Breast epithelium (tissue), 4 donors: ENCODE measurements around the gene CFD. TPM values are rescaled to one million over a fixed set of nuclear protein-coding genes. Genes with fewer than 3 reads are reported as not detected.
A peak's percentile ranks its signal among the peaks of the same experiment; 100 is the strongest.

ENCODE experiments used
- DNase-seq, 2 donors: peaks; one replicate each; pipeline ENCODE4 v3.0.0-alpha.2; 2019; ENCODE audit warnings: low spot score in 2 of 2
- H3K27ac ChIP-seq, 2 donors: fragments of 200-600 bp; sonication (generic) in 1 of 2; one replicate each; pipeline ENCODE4 v1.5.1; 2016 to 2019; ENCODE audit warnings: mild to moderate bottlenecking in 1 of 2
- H3K27me3 ChIP-seq, 2 donors: fragments of 200-600 bp; sonication (generic) in 1 of 2; one replicate each; pipeline versions ENCODE4 v1.5.1 to v1.6.0; 2017 to 2019; ENCODE audit warnings: control low read depth in 1 of 2, mild to moderate bottlenecking in 1 of 2
- H3K36me3 ChIP-seq: fragments of 200-600 bp; one replicate; pipeline ENCODE4 v1.5.1; 2019
- H3K4me1 ChIP-seq, 2 donors: fragments of 200-600 bp; sonication (generic); one replicate each; pipeline ENCODE4 v1.5.1; 2016 to 2019; ENCODE audit warnings: control low read depth in 1 of 2
- H3K4me3 ChIP-seq, 3 donors: fragments of 200-600 bp; sonication (generic); 1 replicate in 2 of 3; 2 replicates in 1 of 3; pipeline ENCODE4 v1.5.1; 2016 to 2019; ENCODE audit warnings: mild to moderate bottlenecking in 3 of 3, moderate library complexity in 2 of 3
- H3K9me3 ChIP-seq, 2 donors: fragments of 200-600 bp; sonication (generic) in 1 of 2; one replicate each; pipeline ENCODE4 v1.5.1; 2016 to 2019; ENCODE audit warnings: control low read depth in 1 of 2
- CTCF ChIP-seq, 3 donors: fragments of 450-650 bp; IDR thresholded peaks; one replicate each; pipeline ENCODE4 v1.5.1; 2016 to 2017; ENCODE audit warnings: antibody characterized with exemption in 3 of 3, mild to moderate bottlenecking in 3 of 3, moderate library complexity in 3 of 3
- POLR2A ChIP-seq: fragments of 450-650 bp; IDR thresholded peaks from one replicate; pipeline ENCODE4 v1.6.1; 2016; ENCODE audit warnings: antibody characterized with exemption, mild to moderate bottlenecking, moderate library complexity
- POLR2AphosphoS5 ChIP-seq, 3 donors: sonication (generic); formaldehyde crosslinking; IDR thresholded peaks; one replicate each; pipeline ENCODE4 v1.6.1; 2017; ENCODE audit warnings: antibody characterized with exemption in 3 of 3
- intact Hi-C: fragments of 100-400 bp; cut with DNase I; formaldehyde crosslinking; loops from one replicate; pipeline ENCODE4 v1.15.1; 2023; ENCODE audit warnings: low total_unique reads
- total RNA-seq, 3 donors: library from RNA; depleted of rRNA; stranded (reverse); fragments of >200 nt; gene quantifications; one replicate each; pipeline ENCODE4 v1.1.0, GENCODE V29; 2016

Gene CFD
- total RNA-seq, 3 donors from 2014 or later: 345 to 6,770 (median 797) TPM

- Histone ChIP-seq H3K27ac (no peak overlapping the region), H3K4me3 (peak overlapping the region in 2 of 3 donors; percentile 27 to 52), H3K36me3 (no peaks in the 10 kb centered on the region), H3K9me3 (no peaks in the 10 kb centered on the region), H3K27me3 (peaks cover 0 to 3% of the 10 kb centered on the region in 2 donors), H3K4me1 (peaks cover 6 to 10% of the 10 kb centered on the region in 2 donors)
- intact Hi-C loops: no loop called here
- TF ChIP-seq POLR2A (no peak), POLR2AphosphoS5 (IDR thresholded peaks at IDR 0.05) (peak in 1 of 3 donors; percentile 20)
- no peak for DNase-seq
Measured at GRCh38 chr19:861756-862580, 2.5 kb downstream of the CFD start.

- peaks cover 0 to 3% of the 10 kb centered on the region in 2 donors for H3K27me3 ChIP-seq
Measured at GRCh38 chr19:862581-863314, 3.3 kb downstream of the CFD start.

GRCh38 chr19:863315-863620 is 3.8 kb downstream of the CFD start:
- TF ChIP-seq POLR2A: no peak
- TF ChIP-seq CTCF (IDR thresholded peaks at IDR 0.05): no peak
- TF ChIP-seq POLR2AphosphoS5 (IDR thresholded peaks at IDR 0.05): no peak
- no peak for DNase-seq
- H3K4me1 ChIP-seq: peaks cover 6 to 10% of the 10 kb centered on the region in 2 donors
- H3K27ac ChIP-seq: peak overlapping the region; percentile 36 to 52
- H3K4me3 ChIP-seq: no peak overlapping the region
- intact Hi-C loops: no loop called here
- no peaks in the 10 kb centered on the region for H3K9me3 ChIP-seq
- peaks cover 0 to 3% of the 10 kb centered on the region in 2 donors for H3K27me3 ChIP-seq
- no peaks in the 10 kb centered on the region for H3K36me3 ChIP-seq

More at GRCh38 chr19:862581-863314, 3.3 kb downstream of the CFD start:
- TF ChIP-seq POLR2AphosphoS5 (IDR thresholded peaks at IDR 0.05) (no peak), POLR2A (no peak), CTCF (IDR thresholded peaks at IDR 0.05) (no peak)
- intact Hi-C loops: no loop called here
- peak; percentile 67 to 83 for DNase-seq
- Histone ChIP-seq H3K27ac (peak overlapping the region; percentile 50 to 52), H3K4me3 (peak overlapping the region in 2 of 3 donors; percentile 27 to 36), H3K4me1 (peaks cover 6 to 10% of the 10 kb centered on the region in 2 donors), H3K9me3 (no peaks in the 10 kb centered on the region), H3K36me3 (no peaks in the 10 kb centered on the region)

- no peaks in the 10 kb centered on the region for H3K9me3 ChIP-seq
- no peak for TF ChIP-seq CTCF (IDR thresholded peaks at IDR 0.05)
- TF ChIP-seq POLR2AphosphoS5 (IDR thresholded peaks at IDR 0.05): no peak
- no peak for TF ChIP-seq POLR2A
- no peaks in the 10 kb centered on the region for H3K36me3 ChIP-seq
- no peaks in the 10 kb centered on the region for H3K27me3 ChIP-seq
- peaks cover 0 to 2% of the 10 kb centered on the region in 2 donors for H3K4me1 ChIP-seq
- no peak for DNase-seq
- no peak overlapping the region for H3K4me3 ChIP-seq
- no peak overlapping the region for H3K27ac ChIP-seq
- intact Hi-C loops: no loop called here
Measured at GRCh38 chr19:866769-867300, 7.4 kb downstream of the CFD start.

GRCh38 chr19:867301-867793 is 7.9 kb downstream of the CFD start:
- no peaks in the 10 kb centered on the region for H3K4me1 ChIP-seq
- intact Hi-C loops: no loop called here
- no peaks in the 10 kb centered on the region for H3K9me3 ChIP-seq
- H3K27ac ChIP-seq: no peak overlapping the region
- no peaks in the 10 kb centered on the region for H3K27me3 ChIP-seq
- no peak overlapping the region for H3K4me3 ChIP-seq
- TF ChIP-seq POLR2AphosphoS5 (IDR thresholded peaks at IDR 0.05) (no peak), CTCF (IDR thresholded peaks at IDR 0.05) (no peak), POLR2A (no peak)
- DNase-seq: no peak
- H3K36me3 ChIP-seq: no peaks in the 10 kb centered on the region
